H1 (cell line): Measurements from ENCODE around the gene INHBA. TPM values are rescaled to one million over a fixed set of nuclear protein-coding genes. Genes with fewer than 3 reads are reported as not detected.

Source experiments
- BRCA1 ChIP-seq: IDR thresholded peaks from 2 replicates; pipeline ENCODE4 v1.6.1; 2012; ENCODE audit warnings: low read depth, low read length, improper control_type of control experiment
- SIRT6 ChIP-seq: IDR thresholded peaks from one replicate; pipeline ENCODE4 v1.7.1; 2012; ENCODE audit warnings: low read length, inconsistent platforms
- USF2 ChIP-seq: IDR thresholded peaks from 2 replicates; pipeline ENCODE4 v1.6.1; 2011; ENCODE audit warnings: low read length, improper control_type of control experiment
- polyA plus RNA-seq, 7 experiments: library from polyadenylated mRNA; depleted of rRNA in 3 of 7; stranded (reverse) in 5 of 7; unstranded in 2 of 7; fragments of >200 nt in 5 of 7; fragments of 200-250 nt in 2 of 7; gene quantifications; 1 replicate in 5 of 7; 2 replicates in 1 of 7; 4 replicates in 1 of 7; pipeline versions ENCODE4 v1.2.1 to v1.2.3, GENCODE V29; 2011 to 2013; ENCODE audit warnings: missing spikeins in 2 of 7, mixed read lengths in 2 of 7
- total RNA-seq: library from RNA; stranded (reverse); fragmentation: NEBNext Ultra II Directional; extraction: Animal tissue kit (Norgen Biotek cat#: 25700); gene quantifications from 2 replicates; pipeline ENCODE4 v1.2.1, GENCODE V29; 2021

The INHBA gene
- total and polyA plus RNA-seq, 2 of the 8 experiments (the other 6 are each of a cell fraction or from before 2014, with no cell fraction given) = 1.1 to 2.7 TPM

DNA sequence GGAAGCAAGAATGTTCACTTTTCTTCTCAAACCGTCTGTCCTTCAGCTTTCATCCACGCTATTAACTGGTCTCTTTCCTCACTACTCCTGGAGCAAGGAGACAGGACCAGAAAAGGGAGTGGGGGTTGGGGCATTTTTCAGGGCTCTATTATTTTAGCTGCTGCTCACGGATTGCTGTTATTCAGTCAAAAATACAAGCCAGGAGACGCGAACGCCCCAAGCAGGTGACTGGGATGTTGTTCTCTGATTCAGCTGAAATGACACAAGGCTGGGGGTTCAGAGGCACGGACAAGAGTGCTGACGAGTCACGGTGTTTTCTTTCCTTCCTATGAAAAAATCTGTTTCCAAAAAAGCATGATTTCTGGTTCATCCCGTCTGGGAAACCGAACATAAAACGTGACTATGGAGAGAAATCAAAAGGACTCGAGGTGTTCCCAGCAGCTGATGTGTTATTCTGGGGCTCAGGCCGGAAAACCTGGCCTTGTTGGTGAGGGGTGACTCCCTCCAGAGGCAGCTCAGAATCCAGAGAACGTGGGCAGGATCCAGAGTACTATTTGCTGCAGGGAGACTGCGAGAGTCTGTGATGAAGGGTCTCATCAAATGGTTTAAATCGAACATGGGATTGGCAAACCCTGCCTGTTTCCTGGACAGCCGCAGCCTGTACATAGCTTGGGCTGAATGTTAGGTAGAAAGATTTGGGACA lies 3.5 kb upstream of the INHBA start (continued):
- no peak for TF ChIP-seq SIRT6
- no peak for TF ChIP-seq BRCA1
- TF ChIP-seq USF2 = no peak
